Omental fat pad (tissue), 4 donors: ENCODE data around the gene CRIP1. TPM values are rescaled to one million over a fixed set of nuclear protein-coding genes. Genes with fewer than 3 reads are reported as not detected.

ENCODE experiments used
- ATAC-seq: fragments of 150-250 bp; one replicate; pipeline ENCODE4 v1.9.1; 2016; ENCODE audit warnings: mild to moderate bottlenecking, moderate library complexity; ENCODE audit not compliant: low FRiP score
- DNase-seq: peaks from one replicate; pipeline ENCODE4 v3.0.0-alpha.2; 2019; ENCODE audit warnings: low spot score
- CTCF ChIP-seq, 3 donors: fragments of 450-650 bp; IDR thresholded peaks; one replicate each; pipeline ENCODE4 v1.5.1; 2016 to 2017; ENCODE audit warnings: antibody characterized with exemption in 3 of 3, mild to moderate bottlenecking in 3 of 3, moderate library complexity in 2 of 3
- total RNA-seq, 4 donors: library from RNA; depleted of rRNA; stranded (reverse); fragments of >200 nt; gene quantifications; one replicate each; pipeline ENCODE4 v1.1.0, GENCODE V29; 2016

Gene CRIP1
- total RNA-seq, 4 donors from 2014 or later = 18.5 to 88.6 (median 43.9) TPM

- peak; percentile 3 for ATAC-seq
These were observed 40.2 kb downstream of the CRIP1 start for GRCh38 chr14:105526776-105527380.

GRCh38 chr14:105527381-105527825 lies 40.7 kb downstream of the CRIP1 start:
- ATAC-seq (no peak), DNase-seq (no peak)
- TF ChIP-seq CTCF (IDR thresholded peaks at IDR 0.05) = no peak

More at GRCh38 chr14:105526776-105527380, 40.2 kb downstream of the CRIP1 start:
- no peak for DNase-seq
- TF ChIP-seq CTCF (IDR thresholded peaks at IDR 0.05) = no peak

- DNase-seq (peak; percentile 56), ATAC-seq (peak; percentile 59)
- TF ChIP-seq CTCF (IDR thresholded peaks at IDR 0.05) = peak in 1 of 3 donors; percentile 66
These were observed 41.3 kb downstream of the CRIP1 start for GRCh38 chr14:105527826-105528585.

- ATAC-seq (peak; percentile 1), DNase-seq (no peak)
- TF ChIP-seq CTCF (IDR thresholded peaks at IDR 0.05) = no peak
These were observed 42.1 kb downstream of the CRIP1 start for GRCh38 chr14:105528586-105529318.

GRCh38 chr14:105529319-105529568 lies 42.6 kb downstream of the CRIP1 start:
- no peak for DNase-seq
- no peak for ATAC-seq

GRCh38 chr14:105529569-105530284 lies 43.0 kb downstream of the CRIP1 start:
- DNase-seq = no peak
- ATAC-seq = no peak
- TF ChIP-seq CTCF (IDR thresholded peaks at IDR 0.05) = no peak

More at GRCh38 chr14:105529319-105529568, 42.6 kb downstream of the CRIP1 start:
- TF ChIP-seq CTCF (IDR thresholded peaks at IDR 0.05) = no peak
